Thyroid gland (tissue), 4 donors: Measurements from ENCODE around the gene CCDC15. TPM values are rescaled to one million over a fixed set of nuclear protein-coding genes. Genes with fewer than 3 reads are reported as not detected.

Experiments used
- DNase-seq, 2 donors: peaks; one replicate each; pipeline ENCODE4 v3.0.0-alpha.2; 2019
- H3K27ac ChIP-seq, 3 donors: fragments of 200-600 bp; sonication (generic); 1 replicate in 2 of 3; 2 replicates in 1 of 3; pipeline ENCODE4 v1.5.1; 2016 to 2019; ENCODE audit warnings: mild to moderate bottlenecking in 1 of 3, moderate library complexity in 1 of 3
- H3K27me3 ChIP-seq: fragments of 200-600 bp; sonication (generic); one replicate; pipeline ENCODE4 v1.5.1; 2019
- H3K36me3 ChIP-seq, 2 donors: fragments of 200-600 bp; sonication (generic); one replicate each; pipeline ENCODE4 v1.5.1; 2016 to 2019
- H3K4me1 ChIP-seq, 2 donors: fragments of 200-600 bp; sonication (generic); one replicate each; pipeline ENCODE4 v1.5.1; 2017 to 2019
- H3K4me3 ChIP-seq, 3 donors: fragments of 200-600 bp; sonication (generic); replicated peaks in 1 of 3; 1 replicate in 2 of 3; 2 replicates in 1 of 3; pipeline ENCODE4 v1.5.1; 2016; ENCODE audit warnings: mild to moderate bottlenecking in 1 of 3
- H3K9me3 ChIP-seq: fragments of 200-600 bp; sonication (generic); one replicate; pipeline ENCODE4 v1.5.1; 2017
- CTCF ChIP-seq, 6 experiments: fragments of 200-600 bp in 3 of 6; fragments of 450-650 bp in 3 of 6; sonication (generic) in 3 of 6; IDR thresholded peaks; one replicate each; pipeline ENCODE4 v1.5.1; 2016 to 2019; ENCODE audit warnings: antibody characterized with exemption in 6 of 6, mild to moderate bottlenecking in 2 of 6, inconsistent platforms in 1 of 6, moderate library complexity in 1 of 6
- POLR2A ChIP-seq, 2 donors: fragments of 450-650 bp; IDR thresholded peaks; one replicate each; pipeline ENCODE4 v1.6.1; 2017; ENCODE audit warnings: antibody characterized with exemption in 2 of 2, mild to moderate bottlenecking in 2 of 2, moderate library complexity in 1 of 2
- whole genome bisulfite sequencing, 2 donors: methylation state at CpG; one replicate each; pipeline ENCODE4 v1.1.5; 2017; 5-methylcytosine and 5-hydroxymethylcytosine counted together
- intact Hi-C: fragments of 100-400 bp; cut with DNase I; formaldehyde crosslinking; loops from one replicate; pipeline ENCODE4 v1.15.1; 2023
- total RNA-seq, 4 donors: library from RNA; depleted of rRNA; stranded (reverse); fragments of >200 nt; gene quantifications; one replicate each; pipeline ENCODE4 v1.2.3, GENCODE V29; 2016

The CCDC15 gene
- total RNA-seq, 4 donors from 2014 or later, result 0.33 to 2.8 (median 1.1) TPM

- no peaks in the 10 kb centered on the region for H3K27me3 ChIP-seq
- no peak for DNase-seq
- intact Hi-C loops, result no loop called here
- TF ChIP-seq POLR2A (IDR thresholded peaks at IDR 0.05) (no peak), CTCF (IDR thresholded peaks at IDR 0.05) (no peak)
- no peaks in the 10 kb centered on the region for H3K4me1 ChIP-seq
- H3K27ac ChIP-seq, result no peak overlapping the region
- no peaks in the 10 kb centered on the region for H3K9me3 ChIP-seq
- no peaks in the 10 kb centered on the region for H3K36me3 ChIP-seq
- WGBS, 2 donors, result 85 to 98% methylated on average over 3 of the region's 3 CpGs
- no peak overlapping the region for H3K4me3 ChIP-seq
Observed at GRCh38 chr11:124984512-124984854, 30.5 kb downstream of the CCDC15 start.

DNA sequence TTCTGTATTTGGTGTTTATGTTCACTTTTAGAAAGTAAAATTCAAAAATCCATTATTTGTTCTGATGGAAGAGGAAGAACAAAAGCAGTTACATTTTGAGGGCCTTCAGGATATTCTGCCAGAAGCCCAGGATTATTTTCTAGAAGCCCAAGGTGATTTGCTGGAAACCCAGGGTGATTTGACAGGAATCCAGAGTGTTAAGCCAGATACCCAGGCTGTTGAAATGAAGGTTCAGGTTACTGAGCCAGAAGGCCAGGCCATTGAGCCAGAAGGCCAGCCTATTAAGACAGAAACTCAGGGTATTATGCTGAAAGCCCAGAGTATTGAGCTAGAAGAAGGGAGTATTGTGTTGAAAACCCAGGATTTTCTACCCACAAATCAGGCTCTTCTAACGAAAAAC is 33.1 kb downstream of the CCDC15 start:
- Histone ChIP-seq H3K4me3 (no peak overlapping the region), H3K36me3 (no peaks in the 10 kb centered on the region), H3K27me3 (no peaks in the 10 kb centered on the region), H3K27ac (no peak overlapping the region), H3K4me1 (no peaks in the 10 kb centered on the region), H3K9me3 (no peaks in the 10 kb centered on the region)
- no peak for DNase-seq
- WGBS, 2 donors, result 93 to 94% methylated on average over 1 of the region's 1 CpG
- intact Hi-C loops, result no loop called here
- no peak for TF ChIP-seq POLR2A (IDR thresholded peaks at IDR 0.05)
- no peak for TF ChIP-seq CTCF (IDR thresholded peaks at IDR 0.05)

GRCh38 chr11:124988063-124988462 is 34.1 kb downstream of the CCDC15 start:
- intact Hi-C loops, result no loop called here
- H3K4me3 ChIP-seq, result no peak overlapping the region
- H3K36me3 ChIP-seq, result no peaks in the 10 kb centered on the region
- H3K27ac ChIP-seq, result no peak overlapping the region
- H3K4me1 ChIP-seq, result no peaks in the 10 kb centered on the region
- TF ChIP-seq CTCF (IDR thresholded peaks at IDR 0.05), result no peak
- no peak for TF ChIP-seq POLR2A (IDR thresholded peaks at IDR 0.05)
- no peaks in the 10 kb centered on the region for H3K27me3 ChIP-seq
- no peak for DNase-seq
- 94 to 95% methylated on average over 3 of the region's 3 CpGs for WGBS, 2 donors
- no peaks in the 10 kb centered on the region for H3K9me3 ChIP-seq

DNA sequence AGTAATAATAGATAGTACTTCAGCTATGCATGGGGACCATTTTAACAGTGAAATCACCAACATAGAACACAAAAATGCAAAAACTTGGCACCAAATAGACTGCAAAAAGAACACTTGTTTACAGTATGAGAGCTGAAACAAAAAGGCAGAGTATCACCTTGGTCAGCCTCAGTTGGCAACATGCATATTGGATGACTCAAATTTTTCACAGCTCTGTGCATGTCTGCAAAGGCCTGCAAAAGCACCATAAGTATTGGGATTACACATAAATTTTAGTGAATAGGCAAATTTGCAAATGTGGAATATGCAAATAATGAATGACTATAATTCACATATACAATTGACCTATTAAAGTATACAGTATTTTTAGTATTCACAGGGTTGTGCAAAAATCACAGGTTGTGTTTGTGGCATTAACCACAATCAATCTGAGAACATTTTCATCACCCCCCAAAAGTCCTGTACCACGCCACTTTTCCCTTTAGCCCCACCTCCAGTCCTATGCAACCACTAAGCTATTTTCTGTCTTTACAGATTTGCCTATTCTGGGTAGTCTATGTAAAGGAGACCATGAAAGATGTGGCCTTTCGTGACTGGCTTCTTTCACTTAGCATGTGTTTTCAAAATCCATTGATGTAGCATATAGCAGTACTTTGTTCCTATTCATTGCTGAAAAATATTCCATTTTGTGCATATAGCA is 47.2 kb downstream of the CCDC15 start:
- no peaks in the 10 kb centered on the region for H3K9me3 ChIP-seq
- 95% methylated on average over 2 of the region's 2 CpGs for WGBS, 2 donors
- TF ChIP-seq POLR2A (IDR thresholded peaks at IDR 0.05) (no peak), CTCF (IDR thresholded peaks at IDR 0.05) (no peak)
- DNase-seq, result no peak
- intact Hi-C loops, result no loop called here
- H3K4me1 ChIP-seq, result no peaks in the 10 kb centered on the region
- H3K27ac ChIP-seq, result no peak overlapping the region
- no peak overlapping the region for H3K4me3 ChIP-seq
- no peaks in the 10 kb centered on the region for H3K27me3 ChIP-seq
- H3K36me3 ChIP-seq, result no peaks in the 10 kb centered on the region

- H3K4me1 ChIP-seq, result no peaks in the 10 kb centered on the region
- no peak overlapping the region for H3K4me3 ChIP-seq
- intact Hi-C loops, result no loop called here
- no peak overlapping the region for H3K27ac ChIP-seq
- TF ChIP-seq POLR2A (IDR thresholded peaks at IDR 0.05) (no peak), CTCF (IDR thresholded peaks at IDR 0.05) (no peak)
- no peaks in the 10 kb centered on the region for H3K27me3 ChIP-seq
- no peaks in the 10 kb centered on the region for H3K36me3 ChIP-seq
- no peaks in the 10 kb centered on the region for H3K9me3 ChIP-seq
- 88 to 96% methylated on average over 2 of the region's 2 CpGs for WGBS, 2 donors
- no peak for DNase-seq
Observed at GRCh38 chr11:125001849-125002248, 47.8 kb downstream of the CCDC15 start.
